OCI-LY1 (cell line): Measurements from ENCODE around the gene FBXL3.
A peak's percentile ranks its signal among the peaks of the same experiment; 100 is the strongest.

Experiments
- H2AFZ ChIP-seq: fragments of 200-600 bp; sonication (generic), shearing (Covaris generic); 2 replicates; pipeline ENCODE4 v1.6.0; 2014; ENCODE audit warnings: antibody characterized with exemption, mild to moderate bottlenecking, low read length
- H3F3A ChIP-seq: fragments of 200-600 bp; sonication (generic), shearing (Covaris generic); 2 replicates; pipeline ENCODE4 v1.6.0; 2014; ENCODE audit warnings: mild to moderate bottlenecking, antibody characterized with exemption, low read length, moderate library complexity; ENCODE audit not compliant: insufficient read depth
- H3K27ac ChIP-seq: fragments of 200-600 bp; sonication (generic); 2 replicates; pipeline ENCODE4 v1.5.1; 2014; ENCODE audit warnings: low read length, mixed run types, mild to moderate bottlenecking, low read depth; ENCODE audit not compliant: poor library complexity, severe bottlenecking
- H3K27me3 ChIP-seq: fragments of 200-600 bp; sonication (generic); 2 replicates; pipeline ENCODE4 v1.6.0; 2014; ENCODE audit warnings: antibody characterized with exemption, mild to moderate bottlenecking, low read length, moderate library complexity; ENCODE audit not compliant: insufficient read depth
- H3K36me3 ChIP-seq: fragments of 200-600 bp; sonication (generic); 2 replicates; pipeline ENCODE4 v1.6.1; 2014; ENCODE audit warnings: mild to moderate bottlenecking, antibody characterized with exemption, low read length, moderate library complexity, mixed read lengths; ENCODE audit not compliant: insufficient read depth
- H3K4me1 ChIP-seq: fragments of 200-600 bp; sonication (generic); 2 replicates; pipeline ENCODE4 v1.5.1; 2014; ENCODE audit warnings: mild to moderate bottlenecking, low read length, moderate library complexity; ENCODE audit not compliant: insufficient read depth, severe bottlenecking
- H3K4me2 ChIP-seq: fragments of 200-600 bp; sonication (generic), shearing (Covaris generic); 2 replicates; pipeline ENCODE4 v1.6.1; 2014; ENCODE audit warnings: low read length
- H3K4me3 ChIP-seq: fragments of 200-600 bp; sonication (generic); 2 replicates; pipeline ENCODE4 v1.5.1; 2014; ENCODE audit warnings: low read length, low read depth, mild to moderate bottlenecking, mixed read lengths; ENCODE audit not compliant: poor library complexity, severe bottlenecking
- H3K79me2 ChIP-seq: fragments of 200-600 bp; shearing (Covaris generic); 2 replicates; pipeline ENCODE4 v1.6.1; 2016; ENCODE audit warnings: mixed run types, low read length, mixed read lengths; ENCODE audit not compliant: insufficient read depth
- H3K9ac ChIP-seq: fragments of 200-600 bp; sonication (generic), shearing (Covaris generic); 2 replicates; pipeline ENCODE4 v1.6.1; 2014; ENCODE audit warnings: mild to moderate bottlenecking, low read length, mixed read lengths
- H3K9me2 ChIP-seq: fragments of 200-600 bp; sonication (generic), shearing (Covaris generic); 2 replicates; pipeline ENCODE4 v1.6.1; 2014; ENCODE audit warnings: low read depth, mild to moderate bottlenecking, low read length, mixed read lengths
- H3K9me3 ChIP-seq: fragments of 200-600 bp; shearing (Covaris generic); 2 replicates; pipeline ENCODE4 v1.6.1; 2014; ENCODE audit warnings: low read length, mixed read lengths
- H4K20me1 ChIP-seq: fragments of 200-600 bp; sonication (generic), shearing (Covaris generic); 2 replicates; pipeline ENCODE4 v1.6.0; 2016; ENCODE audit warnings: mild to moderate bottlenecking, low read length; ENCODE audit not compliant: insufficient read depth
- CTCF ChIP-seq: fragments of 200-600 bp; sonication (generic), shearing (Covaris generic); IDR thresholded peaks from 2 replicates; pipeline ENCODE4 v1.5.1; 2017; ENCODE audit warnings: mild to moderate bottlenecking, antibody characterized with exemption, low read length, moderate library complexity, mixed read lengths
- EZH2 ChIP-seq: fragments of 200-600 bp; sonication (generic), shearing (Covaris generic); IDR thresholded peaks from 2 replicates; pipeline ENCODE4 v1.8.0; 2017; ENCODE audit warnings: borderline replicate concordance, mixed run types, mild to moderate bottlenecking, antibody characterized with exemption, low read length, moderate library complexity, mixed read lengths

Gene FBXL3

GRCh38 chr13:77029436-77029835 lies 2.5 kb upstream of the FBXL3 start:
- no peak for TF ChIP-seq EZH2
- no peak for TF ChIP-seq CTCF
- H3F3A ChIP-seq = no peaks in the 10 kb centered on the region
- no peaks in the 10 kb centered on the region for H3K27me3 ChIP-seq
- no peaks in the 10 kb centered on the region; the same call in 1 of the 2 replicates for H3K36me3 ChIP-seq
- no peak overlapping the region for H3K27ac ChIP-seq
- no peaks in the 10 kb centered on the region for H3K9me3 ChIP-seq
- H3K4me2 ChIP-seq = no peak overlapping the region
- H3K4me1 ChIP-seq = peaks cover 25% of the 10 kb centered on the region
- no peaks in the 10 kb centered on the region for H3K9me2 ChIP-seq
- no peak overlapping the region for H3K9ac ChIP-seq
- no peak overlapping the region for H2AFZ ChIP-seq
- peaks cover 19% of the 10 kb centered on the region for H3K79me2 ChIP-seq
- no peaks in the 10 kb centered on the region for H4K20me1 ChIP-seq
- no peak overlapping the region for H3K4me3 ChIP-seq

DNA sequence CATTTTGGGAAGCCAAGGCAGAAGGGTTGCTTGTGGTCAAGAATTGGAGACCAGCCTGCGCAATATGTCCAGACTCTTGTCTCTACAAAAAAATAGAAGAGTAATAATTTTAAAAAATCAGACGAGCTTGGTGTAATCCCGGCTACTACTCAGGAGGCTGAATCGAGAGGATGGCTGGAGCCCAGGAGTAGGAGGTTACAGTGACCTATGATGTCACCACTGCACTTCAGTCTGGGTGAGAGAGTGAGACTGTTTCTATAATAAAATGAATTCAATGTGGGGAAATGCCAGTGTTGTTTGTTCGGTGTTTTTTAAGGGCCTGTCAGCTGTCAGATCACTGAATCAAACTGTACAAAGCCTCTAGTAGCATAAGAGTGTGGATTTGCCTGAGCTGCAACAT lies 1.2 kb upstream of the FBXL3 start:
- H3K79me2 ChIP-seq = peaks cover 32% of the 10 kb centered on the region
- H3K27me3 ChIP-seq = no peaks in the 10 kb centered on the region
- TF ChIP-seq EZH2 = no peak
- TF ChIP-seq CTCF = no peak
- no peak overlapping the region for H2AFZ ChIP-seq
- no peak overlapping the region for H3K27ac ChIP-seq
- no peaks in the 10 kb centered on the region; the same call in 1 of the 2 replicates for H3K36me3 ChIP-seq
- peak overlapping the region; percentile 96 for H3K4me3 ChIP-seq
- no peaks in the 10 kb centered on the region for H3F3A ChIP-seq
- no peaks in the 10 kb centered on the region for H3K9me3 ChIP-seq
- H3K9me2 ChIP-seq = no peaks in the 10 kb centered on the region
- no peak overlapping the region for H3K9ac ChIP-seq
- peak overlapping the region; percentile 75 for H3K4me2 ChIP-seq
- H4K20me1 ChIP-seq = peaks cover 4% of the 10 kb centered on the region; the same call in 1 of the 2 replicates
- H3K4me1 ChIP-seq = peaks cover 37% of the 10 kb centered on the region

DNA sequence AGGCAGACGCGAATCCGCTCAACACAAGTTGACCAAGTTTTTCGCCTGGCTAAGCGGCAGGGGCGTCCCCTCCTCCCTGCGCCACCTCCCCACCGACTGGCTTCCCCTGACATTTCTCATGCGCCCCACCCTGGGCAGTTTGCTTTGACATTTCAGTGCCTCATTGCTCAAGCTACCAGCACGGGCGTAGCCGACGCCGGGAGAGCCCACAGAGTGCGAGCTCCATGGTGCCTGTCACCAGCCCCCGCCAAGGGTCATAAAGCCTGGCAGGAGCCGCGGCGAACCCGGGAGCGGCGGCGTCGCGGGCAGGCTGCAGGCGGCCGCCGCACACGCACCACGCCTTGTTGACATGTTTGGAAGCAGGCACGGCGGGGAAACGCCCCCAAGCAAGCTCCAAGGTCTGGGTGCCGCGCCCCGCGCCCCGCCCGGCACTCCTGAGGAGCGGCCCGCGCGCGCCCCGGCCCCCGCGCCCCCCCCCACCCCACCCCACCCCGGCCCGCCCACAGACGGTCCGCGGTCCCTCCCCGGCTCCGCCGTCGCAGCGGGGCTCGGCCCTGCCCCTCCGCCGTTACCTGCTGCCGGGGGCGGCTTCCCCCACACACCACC lies 601 bp downstream of the FBXL3 start:
- Histone ChIP-seq H3K9ac (peak overlapping the region; percentile 98), H3K4me1 (peaks cover 56% of the 10 kb centered on the region), H3K36me3 (peaks cover 6% of the 10 kb centered on the region), H3K4me3 (peak overlapping the region; percentile 96), H3K27ac (peak overlapping the region; percentile 91), H3K27me3 (no peaks in the 10 kb centered on the region), H3K4me2 (peak overlapping the region; percentile 70), H3F3A (no peaks in the 10 kb centered on the region), H3K79me2 (peaks cover 50% of the 10 kb centered on the region), H2AFZ (peak overlapping the region; percentile 65; the same call in 1 of the 2 replicates), H3K9me2 (no peaks in the 10 kb centered on the region), H4K20me1 (peaks cover 4% of the 10 kb centered on the region), H3K9me3 (no peaks in the 10 kb centered on the region)
- TF ChIP-seq CTCF = no peak; the same call in 1 of the 2 replicates
- TF ChIP-seq EZH2 = no peak
